Mesenchymal stem cell (in vitro differentiated cells and primary cell): ENCODE data around the gene NDST4.
A peak's percentile ranks its signal among the peaks of the same experiment; 100 is the strongest.

Experiments used
- DNase-seq: peaks from one replicate; pipeline ENCODE4 v3.0.0-alpha.2; 2013
- H2AFZ ChIP-seq: one replicate; pipeline ENCODE4 v1.6.1; 2013; ENCODE audit warnings: low read depth, mild to moderate bottlenecking, control low read depth, inconsistent platforms, low read length, moderate library complexity
- H2AK5ac ChIP-seq: 2 replicates; pipeline ENCODE4 v1.6.1; 2013; ENCODE audit warnings: low read length, moderate library complexity, mild to moderate bottlenecking, inconsistent platforms; ENCODE audit not compliant: severe bottlenecking
- H2BK120ac ChIP-seq: one replicate; pipeline ENCODE4 v1.6.1; 2013; ENCODE audit warnings: low read depth, mild to moderate bottlenecking, inconsistent platforms, low read length, moderate library complexity
- H2BK12ac ChIP-seq, 2 experiments: one replicate each; pipeline ENCODE4 v1.6.1; 2013; ENCODE audit warnings: inconsistent platforms in 2 of 2, low read length in 2 of 2, mild to moderate bottlenecking in 2 of 2, moderate library complexity in 2 of 2, control low read depth in 1 of 2
- H2BK15ac ChIP-seq: one replicate; pipeline ENCODE4 v1.6.1; 2013; ENCODE audit warnings: mild to moderate bottlenecking, low read depth, inconsistent platforms; ENCODE audit not compliant: poor library complexity, severe bottlenecking
- H2BK5ac ChIP-seq: 2 replicates; pipeline ENCODE4 v1.6.1; 2013; ENCODE audit warnings: low read depth, mild to moderate bottlenecking, low read length, control low read depth, inconsistent platforms; ENCODE audit not compliant: poor library complexity, severe bottlenecking
- H3K14ac ChIP-seq, 2 experiments: one replicate each; pipeline ENCODE4 v1.6.1; 2013; ENCODE audit warnings: inconsistent platforms in 2 of 2, low read length in 2 of 2, control low read depth in 1 of 2, mild to moderate bottlenecking in 1 of 2, moderate library complexity in 1 of 2
- H3K18ac ChIP-seq, 2 experiments: one replicate each; pipeline ENCODE4 v1.6.1; 2013; ENCODE audit warnings: inconsistent platforms in 2 of 2, low read length in 2 of 2, control low read depth in 1 of 2, low read depth in 1 of 2, mild to moderate bottlenecking in 1 of 2
- H3K23ac ChIP-seq, 2 experiments: one replicate each; pipeline ENCODE4 v1.6.1; 2013; ENCODE audit warnings: inconsistent platforms in 2 of 2, low read length in 2 of 2, mild to moderate bottlenecking in 2 of 2, moderate library complexity in 2 of 2, control low read depth in 1 of 2
- H3K27ac ChIP-seq: 2 replicates; pipeline ENCODE4 v1.5.1; 2013; ENCODE audit warnings: mild to moderate bottlenecking, moderate library complexity, low read length, control low read depth, inconsistent platforms; ENCODE audit not compliant: poor library complexity, severe bottlenecking
- H3K27me3 ChIP-seq, 2 experiments: 2 replicates each; pipeline versions ENCODE4 v1.6.1 to v1.7.0; 2013; ENCODE audit warnings: low read length in 2 of 2, mild to moderate bottlenecking in 2 of 2, moderate library complexity in 2 of 2, control low read depth in 1 of 2, inconsistent platforms in 1 of 2; ENCODE audit not compliant: control insufficient read depth in 1 of 2, insufficient read depth in 1 of 2
- H3K36me3 ChIP-seq, 2 experiments: 2 replicates each; pipeline versions ENCODE4 v1.6.1 to v1.7.0; 2013; ENCODE audit warnings: low read length in 2 of 2, control low read depth in 1 of 2, inconsistent platforms in 1 of 2, low read depth in 1 of 2, mild to moderate bottlenecking in 1 of 2; ENCODE audit not compliant: insufficient read depth in 2 of 2, control insufficient read depth in 1 of 2
- H3K4ac ChIP-seq, 2 experiments: one replicate each; pipeline ENCODE4 v1.6.1; 2013; ENCODE audit warnings: inconsistent platforms in 2 of 2, low read length in 2 of 2, mild to moderate bottlenecking in 2 of 2, moderate library complexity in 2 of 2, control low read depth in 1 of 2, low read depth in 1 of 2
- H3K4me1 ChIP-seq: 2 replicates; pipeline ENCODE4 v1.6.1; 2013; ENCODE audit warnings: low read depth, low read length, control low read depth; ENCODE audit not compliant: control insufficient read depth, insufficient read depth
- H3K4me2 ChIP-seq: 2 replicates; pipeline ENCODE4 v1.6.1; 2013; ENCODE audit warnings: low read length, mild to moderate bottlenecking, inconsistent platforms; ENCODE audit not compliant: poor library complexity, severe bottlenecking
- H3K4me3 ChIP-seq, 2 experiments: 2 replicates each; pipeline versions ENCODE4 v1.5.1 to v1.7.0; 2013; ENCODE audit warnings: low read length in 2 of 2, mild to moderate bottlenecking in 2 of 2, control low read depth in 1 of 2, low read depth in 1 of 2; ENCODE audit not compliant: insufficient read depth in 1 of 2
- H3K79me1 ChIP-seq: replicated peaks from 2 replicates; pipeline ENCODE4 v1.6.1; 2013; ENCODE audit warnings: mild to moderate bottlenecking, control low read depth, low read length, inconsistent platforms; ENCODE audit not compliant: poor library complexity, severe bottlenecking
- H3K9ac ChIP-seq: 2 replicates; pipeline ENCODE4 v1.7.0; 2013; ENCODE audit warnings: mild to moderate bottlenecking, low read length, moderate library complexity
- H3K9me3 ChIP-seq: 2 replicates; pipeline ENCODE4 v1.7.0; 2013; ENCODE audit warnings: mild to moderate bottlenecking, low read length; ENCODE audit not compliant: control insufficient read depth
- H4K8ac ChIP-seq: one replicate; pipeline ENCODE4 v1.6.1; 2013; ENCODE audit warnings: inconsistent platforms, mild to moderate bottlenecking, low read length, moderate library complexity
- H4K91ac ChIP-seq: one replicate; pipeline ENCODE4 v1.6.1; 2013; ENCODE audit warnings: mild to moderate bottlenecking, low read length, inconsistent platforms
- WGBS: methylation state at CpG from one replicate; pipeline ENCODE4 v1.1.7; 2013; ENCODE audit warnings: mixed read lengths; 5-methylcytosine and 5-hydroxymethylcytosine counted together

Gene NDST4

DNA sequence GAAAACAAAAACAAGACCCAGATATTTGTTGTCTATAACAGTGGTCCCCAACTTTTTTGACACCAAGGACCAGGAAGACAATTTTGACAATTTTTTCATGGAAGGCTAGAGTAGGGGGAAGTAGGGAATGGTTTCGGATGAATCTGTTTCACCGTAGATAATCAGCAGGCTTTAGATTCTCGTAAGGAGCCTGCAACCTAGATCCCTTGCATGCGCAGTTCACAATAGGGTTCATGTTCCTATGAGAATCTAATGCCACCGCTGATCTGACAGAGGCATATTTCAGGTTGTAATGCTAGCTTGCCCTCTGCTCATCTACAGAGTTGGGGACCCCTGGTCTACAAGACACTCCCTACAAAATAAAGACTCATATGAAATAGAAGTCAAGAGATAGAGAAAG lies 229.8 kb downstream of the NDST4 start:
- WGBS: 96% methylated on average over 5 of the region's 5 CpGs
- H3K14ac ChIP-seq: no peak overlapping the region

DNA sequence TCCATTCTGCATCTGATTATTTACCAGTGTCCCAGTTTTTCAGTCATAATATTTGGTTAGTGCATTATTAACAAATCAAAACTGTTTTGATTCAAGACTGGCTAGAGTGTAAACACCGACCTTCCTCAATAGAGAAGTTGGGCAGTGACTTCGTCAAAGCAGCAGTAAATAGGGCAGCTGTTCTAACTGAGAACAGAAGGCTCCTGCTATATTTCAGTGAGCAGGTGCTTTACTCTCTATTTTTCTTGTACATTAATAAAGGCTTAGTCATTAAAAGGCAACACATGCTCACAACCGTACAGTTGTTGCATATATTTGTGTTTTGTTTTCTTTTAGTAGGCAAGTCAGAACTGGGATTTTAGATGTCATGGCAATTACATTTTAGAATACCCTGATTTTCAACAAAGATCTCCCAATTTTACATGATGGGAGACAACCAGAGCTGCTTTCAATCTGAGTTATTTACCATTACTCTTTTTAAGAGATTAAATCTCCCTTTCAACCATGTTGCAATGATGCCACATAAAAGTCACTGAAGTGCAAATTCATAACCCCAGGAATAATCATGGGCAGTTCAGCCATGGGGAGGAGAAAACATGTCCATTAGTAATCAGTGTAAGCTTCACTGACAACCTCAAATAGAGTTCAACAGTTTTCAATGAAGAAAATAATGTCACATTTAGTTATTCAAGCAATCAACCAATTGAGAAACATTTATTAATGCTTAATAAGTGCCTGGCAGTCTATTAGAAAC lies 233.3 kb downstream of the NDST4 start:
- H3K23ac ChIP-seq: no peak overlapping the region
- no peak overlapping the region for H2BK15ac ChIP-seq
- H3K14ac ChIP-seq: no peak overlapping the region
- no peak overlapping the region for H3K4ac ChIP-seq
- H2BK12ac ChIP-seq: no peak overlapping the region
- H4K91ac ChIP-seq: no peak overlapping the region
- no peaks in the 10 kb centered on the region for H3K27me3 ChIP-seq
- no peak overlapping the region for H3K9ac ChIP-seq
- no peak overlapping the region for H2BK120ac ChIP-seq
- H3K4me1 ChIP-seq: no peaks in the 10 kb centered on the region
- no peak overlapping the region for H3K4me2 ChIP-seq
- H3K27ac ChIP-seq: no peak overlapping the region
- H3K79me1 ChIP-seq: no peaks in the 10 kb centered on the region
- 89% methylated on average over 2 of the region's 3 CpGs for WGBS
- H4K8ac ChIP-seq: no peak overlapping the region
- DNase-seq: no peak
- no peaks in the 10 kb centered on the region for H3K36me3 ChIP-seq
- H2BK5ac ChIP-seq: no peak overlapping the region
- no peak overlapping the region for H3K4me3 ChIP-seq
- H3K9me3 ChIP-seq: no peaks in the 10 kb centered on the region
- H3K18ac ChIP-seq: no peak overlapping the region
- H2AK5ac ChIP-seq: no peak overlapping the region
- no peak overlapping the region for H2AFZ ChIP-seq

More for the DNA sequence above, 229.8 kb downstream of the NDST4 start:
- Histone ChIP-seq H2BK5ac (no peak overlapping the region), H3K27ac (no peak overlapping the region), H3K36me3 (no peaks in the 10 kb centered on the region), H2AK5ac (no peak overlapping the region), H2BK15ac (no peak overlapping the region), H3K9ac (no peak overlapping the region), H2BK12ac (no peak overlapping the region), H3K4me3 (no peak overlapping the region), H3K9me3 (no peaks in the 10 kb centered on the region), H4K91ac (no peak overlapping the region), H3K27me3 (no peaks in the 10 kb centered on the region), H3K4me1 (no peaks in the 10 kb centered on the region), H3K18ac (no peak overlapping the region), H2AFZ (no peak overlapping the region), H4K8ac (no peak overlapping the region), H3K4ac (no peak overlapping the region), H3K79me1 (no peaks in the 10 kb centered on the region), H2BK120ac (no peak overlapping the region), H3K23ac (no peak overlapping the region), H3K4me2 (no peak overlapping the region)
- DNase-seq: no peak

DNA sequence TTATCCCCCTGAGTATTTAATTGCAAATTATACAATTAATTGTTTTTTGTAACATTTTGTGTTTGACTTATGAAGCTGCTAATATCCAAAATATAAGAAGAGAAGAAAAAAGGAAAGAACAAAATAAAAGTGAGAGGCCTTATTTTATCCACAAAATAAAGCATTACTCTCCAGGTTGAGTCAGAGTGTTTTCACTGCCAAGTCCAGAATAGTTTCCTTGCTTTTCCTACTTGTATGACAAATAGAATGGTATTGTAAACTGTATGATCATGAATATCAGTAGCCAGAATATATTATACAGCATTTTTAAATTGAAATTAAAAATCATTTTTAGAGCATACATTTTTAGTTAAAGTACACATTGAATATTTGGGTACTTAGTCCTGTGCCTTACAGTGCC lies 237.8 kb downstream of the NDST4 start:
- Histone ChIP-seq H3K4me2 (no peak overlapping the region), H3K4me3 (no peak overlapping the region), H3K79me1 (no peaks in the 10 kb centered on the region), H4K8ac (no peak overlapping the region), H2BK120ac (no peak overlapping the region), H2AFZ (no peak overlapping the region), H2BK15ac (no peak overlapping the region), H3K4me1 (no peaks in the 10 kb centered on the region), H4K91ac (no peak overlapping the region), H2BK12ac (no peak overlapping the region), H3K27me3 (no peaks in the 10 kb centered on the region), H3K18ac (no peak overlapping the region), H3K9ac (peak overlapping the region; percentile 2), H3K9me3 (no peaks in the 10 kb centered on the region), H3K36me3 (no peaks in the 10 kb centered on the region), H2BK5ac (no peak overlapping the region), H2AK5ac (no peak overlapping the region), H3K14ac (no peak overlapping the region), H3K23ac (no peak overlapping the region), H3K27ac (no peak overlapping the region), H3K4ac (no peak overlapping the region)
- DNase-seq: no peak

DNA sequence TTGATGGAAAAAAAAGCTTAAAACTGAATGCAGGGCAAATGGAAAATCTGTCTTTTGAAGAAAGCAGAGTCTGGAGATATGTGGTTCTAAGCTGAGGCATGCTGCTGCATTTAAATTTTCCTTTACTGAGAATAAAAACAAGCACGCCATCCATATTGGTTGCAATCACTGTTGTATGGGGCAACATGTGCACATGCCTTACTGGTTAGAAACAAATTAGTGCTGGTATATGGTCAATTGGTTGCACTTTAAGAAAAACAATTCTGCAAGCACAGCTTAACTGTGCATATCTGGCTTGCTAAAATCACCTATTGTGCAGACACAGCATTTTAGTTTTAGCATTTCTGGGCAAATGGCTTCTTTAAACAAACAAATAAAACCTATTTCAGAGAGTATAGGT lies 239.1 kb downstream of the NDST4 start:
- Histone ChIP-seq H3K9ac (no peak overlapping the region), H4K8ac (no peak overlapping the region), H2BK120ac (no peak overlapping the region), H3K27ac (no peak overlapping the region), H3K23ac (no peak overlapping the region), H3K9me3 (no peaks in the 10 kb centered on the region), H2AFZ (no peak overlapping the region), H3K4ac (no peak overlapping the region), H2BK15ac (no peak overlapping the region), H3K4me2 (no peak overlapping the region), H2BK12ac (no peak overlapping the region), H3K14ac (no peak overlapping the region), H3K27me3 (no peaks in the 10 kb centered on the region), H3K79me1 (no peaks in the 10 kb centered on the region), H3K4me1 (no peaks in the 10 kb centered on the region), H3K18ac (no peak overlapping the region), H2BK5ac (no peak overlapping the region), H3K36me3 (no peaks in the 10 kb centered on the region), H3K4me3 (no peak overlapping the region), H2AK5ac (no peak overlapping the region), H4K91ac (no peak overlapping the region)
- no peak for DNase-seq
- 100% methylated on average over 1 of the region's 1 CpG for WGBS
